NOMO-1 treated with DMSO at 0.1 percent for 48 hours (cell line): ENCODE data around the gene IMPDH1.
A peak's percentile ranks its signal among the peaks of the same experiment; 100 is the strongest.
"Not testable (repeated sequence)": the region's sequence is repeated elsewhere in the genome, so short reads cannot be mapped to it uniquely, and the experiment has no call there.

Source experiments
- DNase-seq: peaks from one replicate; lab custom pipeline; 2025; ENCODE audit not compliant: unreplicated experiment; lab: John Stamatoyannopoulos, UW

Gene IMPDH1

GRCh38 chr7:128409596-128410450, at the start of gene IMPDH1:
Gene IMPDH1 (minus strand): TSS chr7:128409982. CDS start chr7:128409901, 81 bp downstream.
- peak; percentile 56 for DNase-seq

GRCh38 chr7:128459394-128459878, 49.7 kb upstream of the IMPDH1 start:
- DNase-seq, result peak; percentile 39

- DNase-seq, result no peak
These were observed 49.2 kb upstream of the IMPDH1 start for GRCh38 chr7:128458956-128459355.

- DNase-seq, result not testable (repeated sequence)
These were observed 47.6 kb upstream of the IMPDH1 start for GRCh38 chr7:128457385-128457784.

- DNase-seq, result no peak
These were observed 46.5 kb upstream of the IMPDH1 start for GRCh38 chr7:128456255-128456725.

- peak; percentile 62 for DNase-seq
These were observed 45.9 kb upstream of the IMPDH1 start, which contains the start of gene HILPDA for GRCh38 chr7:128455543-128456254. Gene HILPDA (plus strand): TSS chr7:128455878. CDS start chr7:128457269, 1,391 bp downstream.

- DNase-seq, result no peak
These were observed 45.2 kb upstream of the IMPDH1 start for GRCh38 chr7:128454808-128455542.

- DNase-seq, result no peak
These were observed 44.3 kb upstream of the IMPDH1 start for GRCh38 chr7:128453836-128454804.

- DNase-seq, result no peak
These were observed 42.8 kb upstream of the IMPDH1 start for GRCh38 chr7:128452552-128452951.

- DNase-seq, result no peak
These were observed 41.1 kb upstream of the IMPDH1 start for GRCh38 chr7:128450913-128451312.

GRCh38 chr7:128450409-128450808, 40.6 kb upstream of the IMPDH1 start:
- peak; percentile 47 for DNase-seq

GRCh38 chr7:128448751-128449302, 39.0 kb upstream of the IMPDH1 start:
- DNase-seq, result no peak

- no peak for DNase-seq
These were observed 38.3 kb upstream of the IMPDH1 start for GRCh38 chr7:128447941-128448564.

GRCh38 chr7:128446306-128446705, 36.5 kb upstream of the IMPDH1 start:
- no peak for DNase-seq

GRCh38 chr7:128443831-128444600, 34.2 kb upstream of the IMPDH1 start:
- DNase-seq, result no peak

- DNase-seq, result no peak
These were observed 32.6 kb upstream of the IMPDH1 start for GRCh38 chr7:128442356-128442755.

- DNase-seq, result peak; percentile 73
These were observed 27.9 kb upstream of the IMPDH1 start for GRCh38 chr7:128437426-128438332.
